HG03095 (cell line): ENCODE measurements around the gene HDGF.

Source experiments
- ATAC-seq: cut with Tn5 transposase; IDR thresholded peaks from one replicate; pipeline ENCODE4 v1.9.1; 2021; ENCODE audit warnings: moderate library complexity; ENCODE audit not compliant: unreplicated experiment

Gene HDGF

GRCh38 chr1:156703336-156703735 is 48.1 kb downstream of the HDGF start:
- no peak for ATAC-seq

GRCh38 chr1:156700736-156701531 is 50.5 kb downstream of the HDGF start:
- no peak for ATAC-seq

GRCh38 chr1:156698995-156699394 is 52.5 kb downstream of the HDGF start:
- ATAC-seq, result no peak

GRCh38 chr1:156697481-156697880 is 54.0 kb downstream of the HDGF start:
- ATAC-seq, result no peak

- ATAC-seq, result no peak
These were observed 54.7 kb downstream of the HDGF start for GRCh38 chr1:156696755-156697154.

GRCh38 chr1:156694690-156694962 is 56.8 kb downstream of the HDGF start:
- ATAC-seq, result no peak

- no peak for ATAC-seq
These were observed 57.4 kb downstream of the HDGF start for GRCh38 chr1:156693848-156694689.

- ATAC-seq, result no peak
These were observed 58.3 kb downstream of the HDGF start for GRCh38 chr1:156692925-156693847.

- ATAC-seq, result no peak
These were observed 59.0 kb downstream of the HDGF start for GRCh38 chr1:156692441-156692924.
